ENCODE results near the gene TMEM271.
A peak's percentile ranks its signal among the peaks of the same experiment; 100 is the strongest.

Gene TMEM271

GRCh38 chr4:533318-534100, 42.6 kb downstream of the TMEM271 start:
- DNase-seq (ENCODE audit: low spot score): no peak

- no peak for DNase-seq (ENCODE audit: low spot score)
Observed at GRCh38 chr4:532588-533317, 43.3 kb downstream of the TMEM271 start.

- no peak for DNase-seq (ENCODE audit: low spot score)
Observed at GRCh38 chr4:531721-532565, 44.2 kb downstream of the TMEM271 start.

GRCh38 chr4:531076-531475, 45.0 kb downstream of the TMEM271 start:
- no peak for DNase-seq (ENCODE audit: low spot score)

- no peak for DNase-seq (ENCODE audit: low spot score)
Observed at GRCh38 chr4:530017-530781, 45.9 kb downstream of the TMEM271 start.

- DNase-seq (ENCODE audit: low spot score): no peak
Observed at GRCh38 chr4:529563-529962, 46.5 kb downstream of the TMEM271 start.

GRCh38 chr4:528835-529234, 47.3 kb downstream of the TMEM271 start:
- DNase-seq (ENCODE audit: low spot score): peak; percentile 5

- DNase-seq (ENCODE audit: low spot score): no peak
Observed at GRCh38 chr4:528296-528695, 47.8 kb downstream of the TMEM271 start.

GRCh38 chr4:526971-527460, 49.1 kb downstream of the TMEM271 start:
- no peak for DNase-seq (ENCODE audit: low spot score)

- DNase-seq (ENCODE audit: low spot score): no peak
Observed at GRCh38 chr4:526189-526909, 49.7 kb downstream of the TMEM271 start.

- DNase-seq (ENCODE audit: low spot score): no peak
Observed at GRCh38 chr4:525660-526059, 50.4 kb downstream of the TMEM271 start.

- DNase-seq (ENCODE audit: low spot score): no peak
Observed at GRCh38 chr4:524196-524595, 51.9 kb downstream of the TMEM271 start.
